ENCODE measurements around the gene TRAPPC4.

DNA sequence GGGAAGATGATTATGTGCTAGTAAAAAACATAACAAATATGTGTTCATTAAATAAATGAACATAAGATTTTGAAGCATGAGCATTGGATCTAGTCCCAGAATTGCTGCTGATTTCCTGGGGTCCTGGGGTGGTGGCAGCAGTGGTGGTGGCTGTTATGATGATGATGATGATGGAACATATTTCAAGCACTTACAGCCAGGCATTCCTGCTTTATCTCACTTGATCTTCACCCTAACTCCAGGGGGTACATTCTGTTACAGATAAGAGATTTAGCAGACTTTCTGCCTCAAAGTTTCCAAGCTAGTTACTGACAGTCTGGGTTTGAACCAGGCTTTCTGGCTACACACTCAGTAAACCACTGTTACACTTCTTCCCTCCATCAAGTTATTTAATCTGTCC is 5.2 kb downstream of the TRAPPC4 start:
- TF ChIP-seq EP300 (IDR thresholded peaks at IDR 0.05; ENCODE audit: borderline replicate concordance in 1 of 2, low read depth in 1 of 2, low read length in 1 of 2) (no peak), CTCF (IDR thresholded peaks at IDR 0.05) (no peak), SIN3A (IDR thresholded peaks at IDR 0.05; ENCODE audit: borderline replicate concordance, low read depth, low read length) (no peak), FOXM1 (IDR thresholded peaks at IDR 0.05; ENCODE audit: low read depth) (no peak), MAX (IDR thresholded peaks at IDR 0.05; ENCODE audit: low read depth) (no peak), SMC3 (IDR thresholded peaks at IDR 0.05; ENCODE audit: low read depth, low read length) (no peak), MXI1 (IDR thresholded peaks at IDR 0.05; ENCODE audit: low read depth, low read length) (no peak), EZH2phosphoT487 (IDR thresholded peaks at IDR 0.05; ENCODE audit: borderline replicate concordance, low read depth) (no peak)
- TF ChIP-seq, protein P1, sequence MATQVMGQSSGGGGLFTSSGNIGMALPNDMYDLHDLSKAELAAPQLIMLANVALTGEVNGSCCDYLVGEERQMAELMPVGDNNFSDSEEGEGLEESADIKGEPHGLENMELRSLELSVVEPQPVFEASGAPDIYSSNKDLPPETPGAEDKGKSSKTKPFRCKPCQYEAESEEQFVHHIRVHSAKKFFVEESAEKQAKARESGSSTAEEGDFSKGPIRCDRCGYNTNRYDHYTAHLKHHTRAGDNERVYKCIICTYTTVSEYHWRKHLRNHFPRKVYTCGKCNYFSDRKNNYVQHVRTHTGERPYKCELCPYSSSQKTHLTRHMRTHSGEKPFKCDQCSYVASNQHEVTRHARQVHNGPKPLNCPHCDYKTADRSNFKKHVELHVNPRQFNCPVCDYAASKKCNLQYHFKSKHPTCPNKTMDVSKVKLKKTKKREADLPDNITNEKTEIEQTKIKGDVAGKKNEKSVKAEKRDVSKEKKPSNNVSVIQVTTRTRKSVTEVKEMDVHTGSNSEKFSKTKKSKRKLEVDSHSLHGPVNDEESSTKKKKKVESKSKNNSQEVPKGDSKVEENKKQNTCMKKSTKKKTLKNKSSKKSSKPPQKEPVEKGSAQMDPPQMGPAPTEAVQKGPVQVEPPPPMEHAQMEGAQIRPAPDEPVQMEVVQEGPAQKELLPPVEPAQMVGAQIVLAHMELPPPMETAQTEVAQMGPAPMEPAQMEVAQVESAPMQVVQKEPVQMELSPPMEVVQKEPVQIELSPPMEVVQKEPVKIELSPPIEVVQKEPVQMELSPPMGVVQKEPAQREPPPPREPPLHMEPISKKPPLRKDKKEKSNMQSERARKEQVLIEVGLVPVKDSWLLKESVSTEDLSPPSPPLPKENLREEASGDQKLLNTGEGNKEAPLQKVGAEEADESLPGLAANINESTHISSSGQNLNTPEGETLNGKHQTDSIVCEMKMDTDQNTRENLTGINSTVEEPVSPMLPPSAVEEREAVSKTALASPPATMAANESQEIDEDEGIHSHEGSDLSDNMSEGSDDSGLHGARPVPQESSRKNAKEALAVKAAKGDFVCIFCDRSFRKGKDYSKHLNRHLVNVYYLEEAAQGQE (IDR thresholded peaks at IDR 0.05; ENCODE audit: low read depth, low read length) = no peak
- TF ChIP-seq, protein P2, sequence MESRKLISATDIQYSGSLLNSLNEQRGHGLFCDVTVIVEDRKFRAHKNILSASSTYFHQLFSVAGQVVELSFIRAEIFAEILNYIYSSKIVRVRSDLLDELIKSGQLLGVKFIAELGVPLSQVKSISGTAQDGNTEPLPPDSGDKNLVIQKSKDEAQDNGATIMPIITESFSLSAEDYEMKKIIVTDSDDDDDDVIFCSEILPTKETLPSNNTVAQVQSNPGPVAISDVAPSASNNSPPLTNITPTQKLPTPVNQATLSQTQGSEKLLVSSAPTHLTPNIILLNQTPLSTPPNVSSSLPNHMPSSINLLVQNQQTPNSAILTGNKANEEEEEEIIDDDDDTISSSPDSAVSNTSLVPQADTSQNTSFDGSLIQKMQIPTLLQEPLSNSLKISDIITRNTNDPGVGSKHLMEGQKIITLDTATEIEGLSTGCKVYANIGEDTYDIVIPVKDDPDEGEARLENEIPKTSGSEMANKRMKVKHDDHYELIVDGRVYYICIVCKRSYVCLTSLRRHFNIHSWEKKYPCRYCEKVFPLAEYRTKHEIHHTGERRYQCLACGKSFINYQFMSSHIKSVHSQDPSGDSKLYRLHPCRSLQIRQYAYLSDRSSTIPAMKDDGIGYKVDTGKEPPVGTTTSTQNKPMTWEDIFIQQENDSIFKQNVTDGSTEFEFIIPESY (IDR thresholded peaks at IDR 0.05; ENCODE audit: borderline replicate concordance, low read depth) = no peak
- TF ChIP-seq, protein P3, sequence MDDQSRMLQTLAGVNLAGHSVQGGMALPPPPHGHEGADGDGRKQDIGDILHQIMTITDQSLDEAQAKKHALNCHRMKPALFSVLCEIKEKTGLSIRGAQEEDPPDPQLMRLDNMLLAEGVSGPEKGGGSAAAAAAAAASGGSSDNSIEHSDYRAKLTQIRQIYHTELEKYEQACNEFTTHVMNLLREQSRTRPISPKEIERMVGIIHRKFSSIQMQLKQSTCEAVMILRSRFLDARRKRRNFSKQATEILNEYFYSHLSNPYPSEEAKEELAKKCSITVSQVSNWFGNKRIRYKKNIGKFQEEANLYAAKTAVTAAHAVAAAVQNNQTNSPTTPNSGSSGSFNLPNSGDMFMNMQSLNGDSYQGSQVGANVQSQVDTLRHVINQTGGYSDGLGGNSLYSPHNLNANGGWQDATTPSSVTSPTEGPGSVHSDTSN (IDR thresholded peaks at IDR 0.05) = no peak

All from SK-N-SH (cell line).